GM12864 (cell line): Measurements from ENCODE around the gene CATSPERB.

Source experiments
- DNase-seq: peaks from one replicate; pipeline ENCODE4 v3.0.0-alpha.2; 2011; ENCODE audit warnings: low read depth
- H3K4me3 ChIP-seq: 2 replicates; pipeline ENCODE4 v1.5.1; 2011; ENCODE audit warnings: mild to moderate bottlenecking, low read depth, low read length, control low read depth
- TF ChIP-seq, protein P1 (sequence below): IDR thresholded peaks from 2 replicates; pipeline ENCODE4 v1.5.1; 2011; ENCODE audit warnings: low read depth, mild to moderate bottlenecking, moderate library complexity, low read length, control low read depth, inconsistent platforms; ENCODE audit errors: missing control alignments

The CATSPERB gene

DNA sequence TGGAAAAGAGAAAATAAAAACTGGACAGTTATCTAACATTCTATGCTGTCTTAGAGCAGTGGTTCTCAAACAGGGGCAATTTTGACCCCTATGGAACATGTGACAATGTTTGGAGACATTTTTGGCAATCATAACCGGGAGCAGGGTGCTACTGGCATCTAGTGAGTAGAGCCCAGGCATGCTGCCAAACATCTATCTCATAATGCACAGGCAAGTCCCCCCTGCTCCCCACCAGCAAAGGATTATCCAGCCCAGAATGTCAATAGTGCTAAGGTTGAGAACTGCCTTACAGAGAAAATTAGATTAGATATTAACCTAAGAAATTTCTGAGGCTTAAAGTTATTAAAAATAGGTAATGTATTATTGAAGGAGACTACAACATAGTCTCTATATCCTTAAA is 22.9 kb upstream of the CATSPERB start:
- no peak for DNase-seq
- no peak overlapping the region for H3K4me3 ChIP-seq
- TF ChIP-seq, protein P1, sequence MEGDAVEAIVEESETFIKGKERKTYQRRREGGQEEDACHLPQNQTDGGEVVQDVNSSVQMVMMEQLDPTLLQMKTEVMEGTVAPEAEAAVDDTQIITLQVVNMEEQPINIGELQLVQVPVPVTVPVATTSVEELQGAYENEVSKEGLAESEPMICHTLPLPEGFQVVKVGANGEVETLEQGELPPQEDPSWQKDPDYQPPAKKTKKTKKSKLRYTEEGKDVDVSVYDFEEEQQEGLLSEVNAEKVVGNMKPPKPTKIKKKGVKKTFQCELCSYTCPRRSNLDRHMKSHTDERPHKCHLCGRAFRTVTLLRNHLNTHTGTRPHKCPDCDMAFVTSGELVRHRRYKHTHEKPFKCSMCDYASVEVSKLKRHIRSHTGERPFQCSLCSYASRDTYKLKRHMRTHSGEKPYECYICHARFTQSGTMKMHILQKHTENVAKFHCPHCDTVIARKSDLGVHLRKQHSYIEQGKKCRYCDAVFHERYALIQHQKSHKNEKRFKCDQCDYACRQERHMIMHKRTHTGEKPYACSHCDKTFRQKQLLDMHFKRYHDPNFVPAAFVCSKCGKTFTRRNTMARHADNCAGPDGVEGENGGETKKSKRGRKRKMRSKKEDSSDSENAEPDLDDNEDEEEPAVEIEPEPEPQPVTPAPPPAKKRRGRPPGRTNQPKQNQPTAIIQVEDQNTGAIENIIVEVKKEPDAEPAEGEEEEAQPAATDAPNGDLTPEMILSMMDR = no peak

DNA sequence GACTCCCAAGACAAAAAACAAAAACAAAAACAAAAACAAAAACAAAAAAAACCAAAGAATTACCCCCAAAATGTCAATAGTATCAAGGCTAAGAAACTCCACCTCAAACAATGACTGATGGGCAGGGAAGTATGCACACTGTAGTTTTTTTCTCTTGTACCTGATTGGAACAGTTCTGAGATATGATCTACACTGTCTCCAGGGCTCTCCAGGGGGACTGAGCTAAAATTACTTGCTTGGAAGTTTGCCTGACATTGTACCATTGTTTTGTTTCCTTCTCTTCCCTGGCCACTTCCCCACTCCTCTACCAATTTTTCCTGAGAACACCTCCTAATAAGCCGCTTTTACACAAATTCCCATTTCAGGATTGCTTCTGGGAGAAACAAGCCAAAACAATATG is 22.3 kb upstream of the CATSPERB start:
- no peak for DNase-seq
- TF ChIP-seq, protein P1 = no peak
- no peak overlapping the region for H3K4me3 ChIP-seq

- no peak overlapping the region for H3K4me3 ChIP-seq
- no peak for DNase-seq
Measured at GRCh38 chr14:91753501-91754128, 21.7 kb upstream of the CATSPERB start.

DNA sequence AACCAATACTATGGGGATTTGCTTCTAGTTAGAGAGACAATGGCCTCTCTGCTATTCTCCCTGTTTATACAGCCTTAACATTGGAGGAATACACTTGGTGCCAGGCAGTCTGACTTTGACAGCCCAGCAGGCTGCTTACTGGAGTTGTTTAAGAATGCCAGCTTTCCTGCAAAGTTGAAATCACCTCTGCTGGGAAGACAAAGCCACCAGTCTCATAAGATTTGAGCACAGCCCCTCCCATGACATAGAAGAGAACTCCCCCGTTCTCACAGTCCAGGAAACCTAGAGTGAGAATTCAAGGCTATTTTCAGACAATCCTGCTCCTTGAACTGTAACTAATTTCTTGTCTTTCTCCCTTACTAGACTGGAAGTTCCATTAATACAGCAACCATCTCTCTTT is 21.1 kb upstream of the CATSPERB start:
- TF ChIP-seq, protein P1 = no peak
- no peak for DNase-seq
- no peak overlapping the region for H3K4me3 ChIP-seq

More at GRCh38 chr14:91753501-91754128, 21.7 kb upstream of the CATSPERB start:
- TF ChIP-seq, protein P1 = no peak

DNA sequence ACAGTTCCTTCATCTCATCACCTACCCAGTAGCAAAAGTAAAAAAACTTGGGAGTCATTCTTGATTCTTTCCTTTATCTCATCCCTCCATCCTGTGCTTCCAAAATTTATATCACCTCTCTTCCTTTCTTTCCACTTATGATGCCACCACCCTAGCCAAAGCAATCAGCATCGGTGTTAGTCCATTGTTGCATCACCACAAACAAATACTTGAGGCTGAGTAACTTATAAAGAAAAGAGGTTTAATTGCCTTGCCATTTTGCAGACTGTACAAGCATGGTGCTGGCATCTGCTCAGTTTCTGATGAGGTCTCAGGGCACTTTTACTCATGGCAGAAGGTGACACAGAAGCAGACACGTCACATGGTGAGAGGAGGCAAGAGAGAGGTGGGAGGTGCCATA is 19.8 kb upstream of the CATSPERB start:
- H3K4me3 ChIP-seq = no peak overlapping the region
- DNase-seq = no peak
- TF ChIP-seq, protein P1 = no peak

- TF ChIP-seq, protein P1 = no peak
- H3K4me3 ChIP-seq = no peak overlapping the region
- no peak for DNase-seq
Measured at GRCh38 chr14:91750634-91751198, 18.8 kb upstream of the CATSPERB start.

- DNase-seq = no peak
- H3K4me3 ChIP-seq = no peak overlapping the region
- TF ChIP-seq, protein P1 = no peak
Measured at GRCh38 chr14:91749868-91750267, 18.0 kb upstream of the CATSPERB start.
